Trophoblast cell (in vitro differentiated cells and primary cell): ENCODE measurements around the gene MYO5A.

Experiments used
- DNase-seq, 2 donors: peaks; one replicate each; pipeline ENCODE4 v3.0.0-alpha.2; 2016
- H2AFZ ChIP-seq: 2 replicates; pipeline ENCODE4 v1.6.1; 2013; ENCODE audit warnings: low read length, moderate library complexity, mild to moderate bottlenecking; ENCODE audit not compliant: insufficient read depth, poor library complexity
- H2AK5ac ChIP-seq: 2 replicates; pipeline ENCODE4 v1.6.1; 2013; ENCODE audit warnings: mild to moderate bottlenecking, low read length
- H2BK120ac ChIP-seq: 2 replicates; pipeline ENCODE4 v1.6.1; 2013; ENCODE audit warnings: low read length, mild to moderate bottlenecking, moderate library complexity; ENCODE audit not compliant: insufficient read depth, poor library complexity
- H2BK12ac ChIP-seq: 2 replicates; pipeline ENCODE4 v1.6.1; 2013; ENCODE audit warnings: mild to moderate bottlenecking, low read length, moderate library complexity
- H2BK5ac ChIP-seq: 2 replicates; pipeline ENCODE4 v1.6.1; 2013; ENCODE audit warnings: low read length, low read depth, moderate library complexity, mild to moderate bottlenecking; ENCODE audit not compliant: poor library complexity
- H3K14ac ChIP-seq: 2 replicates; pipeline ENCODE4 v1.6.1; 2013; ENCODE audit warnings: mild to moderate bottlenecking, low read length
- H3K18ac ChIP-seq: 2 replicates; pipeline ENCODE4 v1.6.1; 2013; ENCODE audit warnings: mild to moderate bottlenecking, low read length
- H3K23ac ChIP-seq: 2 replicates; pipeline ENCODE4 v1.6.1; 2013; ENCODE audit warnings: low read length
- H3K27ac ChIP-seq: 2 replicates; pipeline ENCODE4 v1.5.1; 2013; ENCODE audit warnings: low read depth, mild to moderate bottlenecking, inconsistent platforms, low read length, moderate library complexity
- H3K27me3 ChIP-seq: 2 replicates; pipeline ENCODE4 v1.6.1; 2013; ENCODE audit warnings: inconsistent platforms, mild to moderate bottlenecking, low read length, moderate library complexity; ENCODE audit not compliant: insufficient read depth
- H3K36me3 ChIP-seq, 2 experiments: 1 replicate in 1 of 2; 2 replicates in 1 of 2; pipeline ENCODE4 v1.6.1; 2013; ENCODE audit warnings: low read length in 2 of 2, mild to moderate bottlenecking in 2 of 2, moderate library complexity in 1 of 2; ENCODE audit not compliant: insufficient read depth in 2 of 2, control insufficient read depth in 1 of 2
- H3K4ac ChIP-seq: 2 replicates; pipeline ENCODE4 v1.6.1; 2013; ENCODE audit warnings: low read depth, mild to moderate bottlenecking, low read length, moderate library complexity
- H3K4me1 ChIP-seq, 2 experiments: 1 replicate in 1 of 2; 2 replicates in 1 of 2; pipeline ENCODE4 v1.6.1; 2013; ENCODE audit warnings: low read length in 2 of 2, mild to moderate bottlenecking in 2 of 2, moderate library complexity in 1 of 2; ENCODE audit not compliant: insufficient read depth in 2 of 2, control insufficient read depth in 1 of 2
- H3K4me2 ChIP-seq: 2 replicates; pipeline ENCODE4 v1.6.1; 2013; ENCODE audit warnings: inconsistent platforms, mild to moderate bottlenecking, low read length, moderate library complexity
- H3K4me3 ChIP-seq: 2 replicates; pipeline ENCODE4 v1.5.1; 2013; ENCODE audit warnings: mild to moderate bottlenecking, low read depth, low read length, inconsistent platforms
- H3K79me1 ChIP-seq: one replicate; pipeline ENCODE4 v1.6.1; 2013; ENCODE audit warnings: low read length
- H3K79me2 ChIP-seq: 2 replicates; pipeline ENCODE4 v1.6.1; 2013; ENCODE audit warnings: low read length, mild to moderate bottlenecking; ENCODE audit not compliant: control insufficient read depth, insufficient read depth, poor library complexity
- H3K9ac ChIP-seq: 2 replicates; pipeline ENCODE4 v1.6.1; 2013; ENCODE audit warnings: mild to moderate bottlenecking, low read length
- H3K9me3 ChIP-seq: 2 replicates; pipeline ENCODE4 v1.6.1; 2013; ENCODE audit warnings: low read depth, mild to moderate bottlenecking, control low read depth, inconsistent platforms, low read length; ENCODE audit not compliant: insufficient read depth
- H4K12ac ChIP-seq: 2 replicates; pipeline ENCODE4 v1.6.1; 2013; ENCODE audit warnings: low read depth, mild to moderate bottlenecking, low read length, moderate library complexity
- H4K8ac ChIP-seq: 2 replicates; pipeline ENCODE4 v1.6.1; 2013; ENCODE audit warnings: low read depth, mild to moderate bottlenecking, low read length, moderate library complexity
- H4K91ac ChIP-seq: one replicate; pipeline ENCODE4 v1.6.1; 2013; ENCODE audit warnings: low read depth, mild to moderate bottlenecking, low read length, moderate library complexity
- WGBS: extraction: QIAGEN DNeasy Blood & Tissue Kit; methylation state at CpG from one replicate; pipeline ENCODE4 v1.1.7; 2013; ENCODE audit warnings: missing lambda C conversion rate; ENCODE audit not compliant: insufficient read length, insufficient coverage; ENCODE audit errors: extremely low coverage; 5-methylcytosine and 5-hydroxymethylcytosine counted together

The MYO5A gene

GRCh38 chr15:52486003-52486996 lies 42.4 kb downstream of the MYO5A start:
- H2BK12ac ChIP-seq = no peak overlapping the region

DNA sequence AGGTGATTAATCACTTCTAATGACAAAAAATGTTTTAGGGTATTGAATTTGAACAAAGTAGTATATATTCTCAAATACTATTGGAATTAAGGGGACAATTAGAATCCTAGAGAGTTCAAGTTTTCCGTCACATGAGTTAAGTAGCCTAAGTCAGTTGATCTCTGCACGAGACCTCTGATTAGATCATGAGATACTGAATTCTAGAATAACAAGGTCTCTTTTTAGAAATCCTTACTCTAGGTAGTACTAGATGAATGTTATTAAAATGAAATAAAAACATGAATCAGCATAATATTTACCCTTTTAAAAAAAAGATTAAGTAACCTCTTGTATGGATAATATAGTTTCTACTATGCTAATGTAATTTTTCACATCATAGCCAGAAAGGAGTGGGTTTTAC lies 43.4 kb downstream of the MYO5A start:
- no peaks in the 10 kb centered on the region for H3K79me2 ChIP-seq
- no peak overlapping the region for H3K23ac ChIP-seq

More at GRCh38 chr15:52486003-52486996, 42.4 kb downstream of the MYO5A start:
- no peak overlapping the region for H4K12ac ChIP-seq
- no peaks in the 10 kb centered on the region for H3K36me3 ChIP-seq
- no peak overlapping the region for H4K91ac ChIP-seq
- no peak overlapping the region for H3K18ac ChIP-seq
- H4K8ac ChIP-seq = no peak overlapping the region
- H3K9ac ChIP-seq = no peak overlapping the region
- no peak overlapping the region for H3K4ac ChIP-seq
- no peak overlapping the region for H3K23ac ChIP-seq
- H3K4me2 ChIP-seq = no peak overlapping the region
- 96% methylated on average over 2 of the region's 11 CpGs for WGBS
- H3K79me2 ChIP-seq = no peaks in the 10 kb centered on the region
- no peak overlapping the region for H3K14ac ChIP-seq
- no peaks in the 10 kb centered on the region for H3K4me1 ChIP-seq
- no peak overlapping the region for H2AFZ ChIP-seq
- H2BK5ac ChIP-seq = no peak overlapping the region
- no peak overlapping the region for H2BK120ac ChIP-seq
- H2AK5ac ChIP-seq = no peak overlapping the region
- H3K27ac ChIP-seq = no peak overlapping the region
- no peak overlapping the region for H3K4me3 ChIP-seq
- H3K9me3 ChIP-seq = no peaks in the 10 kb centered on the region
- no peak for DNase-seq
- H3K79me1 ChIP-seq = no peaks in the 10 kb centered on the region
- no peaks in the 10 kb centered on the region for H3K27me3 ChIP-seq

DNA sequence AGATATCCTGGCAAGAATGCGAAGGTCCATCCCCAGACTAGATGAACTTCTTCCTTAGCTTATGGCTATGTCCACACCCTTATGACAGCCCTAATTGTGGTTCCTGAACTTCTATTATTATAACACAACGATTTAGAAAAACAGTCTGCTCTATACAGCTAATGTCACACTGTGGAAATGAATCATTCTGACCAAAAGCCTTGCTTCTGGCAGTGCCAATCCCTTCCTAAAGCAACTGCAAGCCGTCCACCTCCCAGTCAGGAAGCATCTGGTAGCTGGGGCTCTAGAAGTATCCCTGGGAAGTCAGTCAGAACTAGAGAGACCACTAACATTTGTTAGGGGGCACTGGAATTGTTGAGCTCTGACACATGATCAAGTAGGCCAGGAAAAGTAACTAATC lies 45.0 kb downstream of the MYO5A start:
- Histone ChIP-seq H2BK12ac (no peak overlapping the region), H3K23ac (no peak overlapping the region), H4K91ac (no peak overlapping the region), H3K14ac (no peak overlapping the region), H3K79me1 (no peaks in the 10 kb centered on the region), H3K27ac (no peak overlapping the region), H4K8ac (no peak overlapping the region), H3K79me2 (no peaks in the 10 kb centered on the region), H3K9ac (no peak overlapping the region), H3K18ac (no peak overlapping the region), H2BK120ac (no peak overlapping the region), H3K27me3 (no peaks in the 10 kb centered on the region), H3K4me3 (no peak overlapping the region), H3K9me3 (no peaks in the 10 kb centered on the region), H3K36me3 (no peaks in the 10 kb centered on the region), H2AK5ac (no peak overlapping the region), H4K12ac (no peak overlapping the region), H3K4me2 (no peak overlapping the region), H2AFZ (no peak overlapping the region), H3K4me1 (no peaks in the 10 kb centered on the region), H3K4ac (no peak overlapping the region), H2BK5ac (no peak overlapping the region)
- DNase-seq = no peak
- no CpG with 5 or more reads among the region's 3 CpGs for WGBS

More for the DNA sequence above, 43.4 kb downstream of the MYO5A start:
- H3K36me3 ChIP-seq = no peaks in the 10 kb centered on the region
- no peak overlapping the region for H3K9ac ChIP-seq
- H3K4me1 ChIP-seq = no peaks in the 10 kb centered on the region
- no peak overlapping the region for H4K8ac ChIP-seq
- H3K4me3 ChIP-seq = no peak overlapping the region
- no peak overlapping the region for H2BK5ac ChIP-seq
- H3K79me1 ChIP-seq = no peaks in the 10 kb centered on the region
- H3K14ac ChIP-seq = no peak overlapping the region
- H2AFZ ChIP-seq = no peak overlapping the region
- no peak overlapping the region for H3K18ac ChIP-seq
- no CpG with 5 or more reads among the region's 2 CpGs for WGBS
- H4K91ac ChIP-seq = no peak overlapping the region
- no peak overlapping the region for H2BK120ac ChIP-seq
- no peaks in the 10 kb centered on the region for H3K27me3 ChIP-seq
- no peak overlapping the region for H2AK5ac ChIP-seq
- H3K4ac ChIP-seq = no peak overlapping the region
- H4K12ac ChIP-seq = no peak overlapping the region
- H3K27ac ChIP-seq = no peak overlapping the region
- no peak for DNase-seq
- H3K4me2 ChIP-seq = no peak overlapping the region
- H2BK12ac ChIP-seq = no peak overlapping the region
- H3K9me3 ChIP-seq = no peaks in the 10 kb centered on the region

DNA sequence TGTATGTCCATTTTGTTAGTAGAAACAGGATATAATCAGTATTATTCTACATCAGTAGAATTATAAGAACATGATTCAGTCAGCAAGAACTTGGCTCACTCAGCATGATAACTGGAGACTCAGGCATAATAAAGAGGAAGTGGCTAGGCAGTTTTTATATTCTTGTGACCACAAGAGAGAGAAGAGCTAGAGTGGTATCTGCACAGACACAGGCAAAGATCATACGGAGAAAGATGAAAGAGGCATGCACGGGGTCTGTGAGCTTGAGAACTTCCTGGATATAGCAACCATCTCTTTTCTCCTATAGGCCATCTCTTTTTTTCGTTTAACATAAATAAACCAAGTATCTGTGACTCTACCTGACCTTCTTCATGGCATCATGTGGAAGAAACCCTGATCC lies 46.8 kb downstream of the MYO5A start:
- Histone ChIP-seq H3K9me3 (no peaks in the 10 kb centered on the region), H3K27ac (no peak overlapping the region), H3K4me2 (no peak overlapping the region), H3K9ac (no peak overlapping the region), H4K12ac (no peak overlapping the region), H3K4ac (no peak overlapping the region), H3K23ac (no peak overlapping the region), H3K79me2 (no peaks in the 10 kb centered on the region), H2BK5ac (no peak overlapping the region), H2AFZ (no peak overlapping the region), H2BK12ac (no peak overlapping the region), H4K91ac (no peak overlapping the region), H3K4me1 (no peaks in the 10 kb centered on the region), H4K8ac (no peak overlapping the region), H3K18ac (no peak overlapping the region), H2AK5ac (no peak overlapping the region), H3K27me3 (no peaks in the 10 kb centered on the region), H3K4me3 (no peak overlapping the region), H3K79me1 (no peaks in the 10 kb centered on the region), H3K14ac (no peak overlapping the region), H2BK120ac (no peak overlapping the region), H3K36me3 (no peaks in the 10 kb centered on the region)
- no peak for DNase-seq
- WGBS = no CpG with 5 or more reads among the region's 3 CpGs
